Suppressor macrophage treated with lipopolysaccharide for 1 hour (primary cell): Measurements from ENCODE around the gene TMEM53.

Experiments used
- DNase-seq, 3 donors: peaks; one replicate each; pipeline ENCODE4 v3.0.0-alpha.2; 2020 to 2022

TMEM53 gene

DNA sequence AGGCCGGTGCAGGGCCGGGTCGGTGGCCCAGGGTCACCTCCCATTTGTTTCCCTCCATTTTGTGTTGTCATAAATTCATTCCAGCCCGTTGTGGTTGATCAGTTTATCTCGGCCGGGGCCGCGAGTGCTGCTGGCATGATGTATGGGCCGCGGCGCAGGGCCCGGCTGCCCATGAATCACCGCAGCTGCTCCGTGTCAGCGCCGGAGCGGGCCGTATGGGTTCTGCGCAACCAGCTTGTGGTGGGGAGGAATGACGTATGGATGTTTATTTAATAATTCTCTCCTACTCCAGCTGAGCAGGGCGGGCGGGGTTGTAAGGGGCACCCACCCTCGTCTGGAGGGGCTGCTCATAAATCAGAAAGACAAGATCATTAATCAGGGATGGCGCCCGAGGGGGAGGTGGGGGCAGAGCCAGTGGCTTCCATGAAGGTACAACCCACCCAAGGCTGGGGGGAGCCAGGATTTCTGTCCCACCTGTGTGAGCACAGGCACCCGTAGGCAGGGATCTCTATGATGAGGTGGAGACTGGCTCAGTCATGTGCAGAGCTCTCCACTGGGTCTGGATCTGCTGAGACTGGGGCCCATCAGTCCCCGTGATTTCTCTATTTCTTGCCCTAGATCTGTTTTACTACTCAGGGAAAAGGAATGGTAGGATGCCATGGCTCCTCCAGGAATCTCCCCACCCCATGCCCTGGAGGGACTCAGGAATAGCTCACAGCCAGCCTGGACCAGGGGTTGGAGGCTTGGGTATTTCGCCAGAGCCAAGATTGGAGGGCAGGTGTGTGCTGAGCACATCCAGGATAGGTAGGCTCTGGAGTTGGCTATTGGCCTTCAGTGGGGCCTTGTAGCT is 27.8 kb downstream of the TMEM53 start:
- no peak for DNase-seq

DNA sequence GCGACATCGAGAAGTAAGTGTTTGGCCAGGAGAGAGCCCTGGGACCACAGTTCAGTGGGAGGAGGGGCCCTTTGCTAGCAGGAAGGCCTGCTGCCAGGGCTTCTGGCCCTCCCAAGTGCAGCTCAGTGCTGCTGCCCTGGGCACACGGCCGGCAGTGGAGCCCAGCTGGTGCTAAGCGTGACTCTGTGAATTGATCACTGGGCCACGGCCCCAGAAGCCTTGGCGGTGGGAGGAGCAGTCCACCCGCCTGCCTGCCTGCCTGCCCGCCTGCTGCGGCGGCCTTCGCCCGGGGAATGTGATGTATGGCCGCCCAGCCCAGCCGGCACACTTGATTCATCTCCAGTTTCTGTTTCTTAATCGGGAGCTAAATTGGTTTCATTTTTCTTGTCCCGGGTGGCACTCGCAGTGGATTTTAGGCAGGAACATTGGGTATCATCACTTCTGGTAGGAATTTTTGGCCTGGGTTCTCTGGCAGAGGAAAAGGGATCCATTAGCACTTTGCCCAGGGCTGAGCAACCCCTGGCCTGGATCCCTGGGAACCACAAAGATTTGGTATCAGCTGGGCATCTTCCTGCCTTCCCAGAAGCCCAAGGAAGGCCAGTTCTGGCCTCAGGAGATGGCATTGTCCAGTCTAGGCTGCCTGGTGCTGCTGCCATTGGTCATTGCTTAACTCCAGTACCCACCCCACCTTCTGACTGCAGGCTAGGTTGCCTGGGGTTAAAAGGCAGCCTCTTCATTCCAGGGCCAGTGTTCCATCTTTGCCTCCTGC is 28.6 kb downstream of the TMEM53 start:
- DNase-seq: no peak

DNA sequence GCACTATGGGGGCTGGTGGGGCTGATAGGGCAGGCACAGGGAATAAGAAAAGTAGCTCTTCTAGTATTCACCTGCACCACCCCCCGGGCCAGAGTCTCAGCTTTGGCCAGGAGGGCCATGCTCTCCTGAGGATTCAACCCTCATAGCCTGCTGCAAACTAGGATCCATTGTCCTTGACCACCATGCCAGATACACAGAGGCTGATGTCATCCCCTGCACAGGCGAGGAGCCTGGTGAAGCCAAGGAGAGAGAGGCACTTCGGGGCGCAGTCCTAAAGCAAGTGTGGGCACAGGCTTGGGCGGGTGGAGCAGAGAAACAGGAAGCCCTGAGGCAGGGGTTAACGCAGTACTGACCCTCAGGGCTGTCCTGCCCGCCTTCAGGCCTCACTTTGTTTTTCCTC is 29.5 kb downstream of the TMEM53 start:
- no peak for DNase-seq

DNA sequence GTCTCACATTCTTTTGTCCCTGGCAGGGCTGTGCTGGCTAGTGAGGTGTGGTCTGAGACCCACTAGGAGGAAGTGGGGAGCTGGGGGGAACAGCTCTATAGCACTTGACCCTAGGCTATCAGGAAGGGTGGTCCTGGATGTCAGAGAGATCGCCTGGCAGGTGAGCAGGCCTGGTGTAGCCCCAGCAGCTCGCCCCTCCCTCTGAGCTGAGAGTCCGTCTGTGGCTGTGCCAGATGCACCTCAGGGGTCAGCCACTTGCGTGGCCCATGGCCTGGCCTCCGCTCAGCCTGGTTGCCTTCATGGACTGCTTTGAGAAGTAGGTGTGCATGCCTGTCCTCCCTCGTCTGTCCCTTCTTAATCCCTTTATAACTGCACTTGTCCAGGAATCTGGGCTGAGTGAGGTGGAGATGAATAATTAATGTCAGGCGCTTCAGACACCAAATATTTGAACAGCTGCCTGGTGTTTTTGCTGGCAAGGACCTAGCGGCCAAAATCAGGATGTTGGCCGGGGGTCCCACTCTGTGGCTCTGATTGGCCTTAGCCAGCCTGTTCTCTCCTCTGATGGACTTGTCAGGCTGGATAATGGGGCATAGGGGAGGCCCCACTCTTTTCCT is 30.5 kb downstream of the TMEM53 start:
- DNase-seq: no peak

DNA sequence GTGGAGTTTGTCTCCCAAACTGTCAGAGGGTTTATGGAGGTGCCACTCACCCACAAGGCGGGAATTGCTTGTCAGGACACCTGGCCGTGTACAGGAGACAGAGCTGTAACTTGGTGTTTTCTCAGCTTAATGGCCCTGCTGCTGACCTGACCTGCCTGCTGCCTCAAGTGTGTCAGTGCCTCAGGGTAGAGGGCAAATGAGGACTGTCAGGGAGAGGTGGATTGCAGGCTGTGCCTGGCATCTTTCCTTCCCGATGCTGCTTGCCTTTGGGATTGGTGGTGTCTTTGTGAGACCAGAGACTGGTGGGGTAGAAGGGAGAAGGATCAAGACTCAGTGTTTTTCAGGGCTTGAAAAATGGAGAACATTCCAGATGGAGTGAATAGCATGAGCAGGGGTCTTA is 31.4 kb downstream of the TMEM53 start:
- DNase-seq: no peak

DNA sequence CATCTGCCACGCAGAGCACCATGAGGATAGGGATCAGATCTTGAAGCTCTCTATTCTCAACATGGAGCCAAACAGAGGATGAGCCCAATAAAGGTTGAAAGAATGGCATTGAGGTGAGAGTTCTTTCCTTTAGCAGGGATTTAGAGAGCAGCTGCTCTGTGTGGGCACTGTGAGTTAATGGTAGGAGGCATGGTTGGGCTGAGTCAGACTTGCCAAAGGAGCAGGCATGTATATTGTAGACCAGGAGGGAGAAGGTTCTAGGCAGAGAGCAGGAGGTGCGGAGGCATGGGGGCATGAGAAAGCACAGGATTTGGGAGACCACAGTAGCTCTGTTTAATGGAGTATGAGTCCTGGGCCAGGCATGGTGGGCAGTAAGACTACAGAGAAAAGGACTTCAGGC is 32.0 kb downstream of the TMEM53 start:
- DNase-seq: no peak

DNA sequence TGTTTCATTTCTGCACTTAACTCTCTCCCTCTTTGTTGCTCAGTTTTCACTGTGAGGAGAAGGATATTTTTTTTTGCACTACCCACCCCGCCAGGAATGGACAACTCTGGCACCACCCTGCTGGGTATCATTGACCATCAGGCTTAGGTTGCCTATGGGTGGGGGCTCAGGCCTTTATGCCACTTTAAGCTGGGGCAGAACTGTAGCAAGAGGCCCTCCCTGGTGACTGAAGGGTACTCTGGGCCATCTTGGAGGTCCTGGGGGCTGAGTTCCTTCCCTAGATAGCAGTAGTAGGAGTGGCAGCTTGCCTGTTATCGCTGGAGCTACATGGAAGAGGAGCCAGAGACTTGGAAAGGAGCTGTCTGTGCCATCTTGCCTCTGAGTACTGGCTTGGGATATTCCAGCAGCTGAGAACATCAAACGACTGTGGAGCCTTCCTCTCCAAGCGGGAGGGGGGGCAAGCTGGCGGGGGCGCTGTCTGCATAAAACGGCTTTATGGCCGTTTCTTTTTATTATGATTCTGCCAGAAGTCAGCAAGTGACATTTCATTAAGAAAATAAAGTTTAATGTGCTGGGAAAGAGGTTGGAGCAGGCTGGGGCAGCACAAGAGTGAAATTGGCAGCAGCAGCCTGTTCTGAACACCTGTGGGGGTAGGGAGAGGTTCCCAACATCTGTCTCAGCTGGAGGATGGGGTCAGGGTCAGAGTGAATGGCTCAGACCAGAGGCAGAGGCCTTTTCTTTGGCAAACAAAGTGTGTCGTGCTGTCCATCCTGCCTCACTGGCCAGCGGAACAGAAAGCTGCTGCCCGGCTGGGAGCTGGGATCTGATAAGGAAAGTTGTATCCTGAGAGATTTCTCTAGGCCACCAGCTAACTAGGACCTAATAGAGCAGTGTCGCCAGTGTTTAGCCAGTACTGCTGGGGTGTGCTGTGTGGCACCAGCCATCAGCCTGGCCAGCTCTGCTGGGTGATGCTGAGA is 32.9 kb downstream of the TMEM53 start:
- DNase-seq: no peak

DNA sequence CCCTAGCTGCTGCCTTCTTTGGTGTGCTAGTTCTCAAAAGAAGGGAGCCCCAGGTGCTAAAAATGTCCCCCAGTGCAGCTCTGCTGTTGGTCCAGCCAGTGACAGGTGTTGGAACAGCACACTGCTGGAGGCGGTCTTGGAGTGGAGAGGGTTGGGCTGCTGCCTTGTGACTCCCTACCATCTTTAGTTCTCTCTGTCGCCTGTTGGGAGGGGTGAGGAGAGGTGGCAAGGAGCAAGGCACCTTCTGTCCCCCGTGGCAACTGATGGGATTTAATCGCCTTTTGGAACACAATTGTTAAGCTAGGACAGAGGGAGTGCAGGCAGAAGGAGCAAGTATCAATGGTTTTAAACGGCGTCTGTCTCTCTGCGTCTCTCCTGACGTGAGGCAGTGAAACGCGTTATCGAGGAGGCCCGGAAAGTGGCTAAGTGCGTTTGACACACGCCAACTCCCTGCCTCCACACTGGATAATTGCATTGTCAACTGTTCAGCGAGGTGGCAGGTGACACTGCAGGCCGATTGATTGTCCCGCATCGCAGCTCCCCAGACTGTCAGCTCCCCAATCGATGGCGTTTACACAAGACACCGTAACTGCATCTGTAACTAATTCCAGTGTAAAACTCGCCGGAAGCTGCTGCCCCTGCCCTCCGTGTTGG is 34.0 kb downstream of the TMEM53 start:
- no peak for DNase-seq

DNA sequence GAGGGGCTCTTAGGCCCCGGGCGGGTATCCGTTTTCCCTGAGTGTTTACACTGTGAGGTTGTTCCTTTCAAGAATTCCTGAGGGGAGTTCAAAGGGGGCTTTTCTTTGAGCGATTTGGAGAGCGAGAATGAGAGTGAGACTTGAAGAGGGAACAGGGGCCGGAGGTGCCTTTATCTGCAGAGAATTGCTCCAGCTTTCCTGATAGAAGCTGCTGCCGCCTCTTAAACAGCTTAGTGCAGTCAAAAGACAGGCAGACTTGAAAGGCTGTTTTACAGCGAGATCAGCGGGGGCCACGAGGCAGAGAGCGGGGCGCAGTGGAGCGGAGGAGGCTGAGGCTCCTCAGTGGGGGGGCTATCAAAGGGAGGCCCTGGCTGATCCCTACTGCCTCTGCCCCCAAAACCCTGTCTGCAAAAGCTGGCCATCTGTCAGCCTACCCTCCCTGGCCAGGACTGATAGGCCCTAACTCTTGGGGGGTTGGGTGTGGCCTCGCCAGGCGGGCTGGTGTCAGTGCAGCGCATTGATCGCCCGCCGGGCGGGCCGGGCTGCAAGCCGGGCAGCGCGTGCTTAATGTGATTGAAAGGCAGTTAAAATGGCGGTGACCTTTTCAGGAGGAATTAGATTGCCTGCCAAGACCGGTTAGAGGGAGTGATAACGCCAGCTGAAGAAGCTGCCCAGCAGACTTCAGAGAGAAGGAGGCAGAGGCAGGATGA is 36.4 kb downstream of the TMEM53 start:
- DNase-seq: no peak

DNA sequence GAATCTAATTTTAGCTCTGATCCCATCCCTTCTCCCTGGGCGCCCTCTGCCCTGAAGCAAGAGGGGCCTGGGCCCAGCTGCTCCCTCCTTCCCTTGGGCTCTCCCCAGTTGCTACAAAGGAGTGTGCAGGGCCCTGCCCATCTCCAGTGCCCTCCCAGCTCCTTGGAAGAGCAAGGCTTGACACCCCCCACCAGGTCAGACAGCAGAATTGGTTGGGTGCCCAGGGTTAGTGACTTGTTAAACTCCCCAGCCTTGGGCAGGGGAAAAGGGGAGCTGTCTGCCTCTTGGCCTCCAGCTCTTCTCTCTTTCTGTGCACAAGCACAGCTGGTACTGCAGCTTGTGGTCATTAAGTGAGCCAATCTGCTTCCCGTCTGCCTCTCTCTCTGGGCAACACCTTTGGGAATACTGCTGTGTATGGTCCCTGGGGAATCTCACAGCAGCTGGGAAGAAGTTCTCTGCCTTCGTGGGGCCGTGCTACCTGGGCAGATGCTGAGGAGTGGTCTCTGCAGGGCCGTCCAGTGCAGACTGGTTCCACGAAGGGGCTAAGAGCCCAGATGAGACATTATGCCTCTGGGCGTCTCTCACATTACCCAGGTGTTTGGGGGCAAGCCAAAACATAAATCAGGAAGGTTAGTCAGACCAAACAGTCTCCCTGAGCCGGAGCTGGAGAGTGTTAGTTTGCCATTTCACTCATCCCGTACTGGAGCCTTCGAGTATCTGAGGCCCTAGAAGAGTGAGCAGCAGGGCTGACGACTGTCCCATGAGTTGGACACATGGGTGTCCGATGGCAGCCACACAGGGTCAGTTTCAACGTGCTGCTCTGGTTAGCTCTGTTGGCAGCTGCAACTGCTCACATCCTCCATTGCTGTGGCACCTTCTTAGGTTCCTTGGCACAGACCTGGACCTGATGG is 37.3 kb downstream of the TMEM53 start:
- DNase-seq: no peak

DNA sequence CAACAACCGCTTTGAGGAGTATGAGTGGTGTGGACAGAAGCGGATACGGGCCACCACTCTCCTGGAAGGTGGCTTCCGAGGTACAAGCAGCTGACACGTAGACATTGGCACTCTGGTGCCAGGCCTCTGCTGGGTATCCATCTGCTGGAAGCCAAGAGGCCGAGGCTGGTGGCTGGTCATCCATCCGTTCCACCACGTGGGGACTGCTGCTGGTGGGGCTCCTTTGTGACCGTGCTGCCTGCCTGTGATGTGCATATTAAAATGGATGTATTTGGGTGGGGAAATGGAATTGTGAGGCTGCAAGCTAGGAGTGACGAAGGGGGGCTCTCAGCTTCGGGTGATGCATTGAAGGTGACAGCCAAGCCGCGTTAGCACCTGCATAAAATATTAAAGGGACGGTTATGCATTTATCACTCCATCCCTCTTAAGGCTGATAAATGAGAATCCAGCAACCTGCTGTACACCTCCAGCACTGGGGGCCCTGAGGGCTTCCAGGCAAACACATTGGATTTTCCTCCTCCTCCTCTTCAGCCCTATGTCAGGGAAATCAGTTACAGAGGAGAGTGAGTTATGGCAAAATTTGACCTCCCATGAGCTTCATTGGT is 38.1 kb downstream of the TMEM53 start:
- no peak for DNase-seq

DNA sequence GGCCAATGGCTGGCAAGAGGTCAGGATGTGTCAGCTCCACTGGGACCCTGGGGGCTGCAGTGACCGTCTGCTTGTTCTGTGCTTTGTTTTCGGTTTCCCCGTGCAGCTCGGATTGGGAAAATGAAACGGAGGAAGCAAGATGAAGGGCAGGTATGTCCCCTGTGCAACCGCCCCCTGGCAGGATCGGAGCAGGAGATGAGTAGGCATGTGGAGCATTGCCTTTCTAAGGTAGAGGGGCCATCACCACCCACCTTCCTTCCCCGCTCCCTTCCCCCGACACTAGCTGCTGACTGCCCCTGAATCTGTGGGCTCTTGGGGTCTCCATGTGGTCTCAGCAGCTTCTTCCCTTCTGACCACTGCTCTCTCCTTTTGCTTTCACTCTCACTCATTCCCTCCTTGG is 38.8 kb downstream of the TMEM53 start:
- DNase-seq: no peak

DNA sequence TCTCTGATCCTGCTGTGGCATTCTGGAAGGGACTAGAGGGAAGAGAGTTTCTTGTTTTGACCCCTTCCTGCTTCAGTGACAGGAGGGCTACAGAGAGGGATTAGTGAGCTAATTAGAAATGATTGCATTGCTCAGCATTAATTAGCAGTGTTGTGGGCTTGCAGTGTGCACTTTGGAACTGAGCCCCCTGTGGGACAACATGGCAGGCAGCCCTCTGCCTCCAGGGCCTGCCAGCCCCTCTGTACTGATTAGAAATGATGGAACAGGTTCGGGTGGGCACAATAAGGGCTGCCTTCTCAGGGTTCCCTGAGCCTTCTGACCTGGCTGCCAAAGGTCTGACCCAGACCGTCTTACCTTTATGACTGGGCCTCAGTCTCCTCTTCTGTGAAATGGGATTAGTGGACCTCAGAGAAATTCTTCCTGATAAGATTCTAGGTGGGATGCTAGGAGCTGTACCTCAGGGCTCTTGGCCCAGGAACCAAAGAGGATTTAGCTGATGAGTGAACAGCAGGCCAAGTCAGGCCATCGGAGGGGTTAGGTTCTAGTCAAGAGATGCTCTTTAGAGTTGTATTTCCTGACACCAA is 39.6 kb downstream of the TMEM53 start:
- no peak for DNase-seq

DNA sequence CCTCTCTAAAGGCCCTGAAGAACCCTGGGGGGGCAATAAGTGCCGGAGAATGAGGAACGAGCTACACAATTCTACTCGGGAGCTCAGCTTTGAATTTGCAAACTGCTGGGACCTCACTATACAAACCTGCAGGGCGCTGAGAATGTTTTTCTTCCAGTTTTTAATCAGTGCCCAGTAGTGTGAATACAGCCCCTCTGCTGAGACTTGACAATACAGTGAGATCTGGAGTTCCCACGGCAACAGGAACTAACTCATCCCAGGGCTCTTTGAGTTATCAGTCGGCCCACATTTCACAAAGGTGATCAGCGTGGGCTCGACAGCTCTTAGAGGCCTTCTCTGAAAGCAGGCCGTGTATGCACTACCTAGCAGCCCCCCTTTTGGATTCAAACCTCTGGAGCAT is 41.7 kb downstream of the TMEM53 start:
- DNase-seq: peak in 2 of 3 donors; percentile 18 to 21

DNA sequence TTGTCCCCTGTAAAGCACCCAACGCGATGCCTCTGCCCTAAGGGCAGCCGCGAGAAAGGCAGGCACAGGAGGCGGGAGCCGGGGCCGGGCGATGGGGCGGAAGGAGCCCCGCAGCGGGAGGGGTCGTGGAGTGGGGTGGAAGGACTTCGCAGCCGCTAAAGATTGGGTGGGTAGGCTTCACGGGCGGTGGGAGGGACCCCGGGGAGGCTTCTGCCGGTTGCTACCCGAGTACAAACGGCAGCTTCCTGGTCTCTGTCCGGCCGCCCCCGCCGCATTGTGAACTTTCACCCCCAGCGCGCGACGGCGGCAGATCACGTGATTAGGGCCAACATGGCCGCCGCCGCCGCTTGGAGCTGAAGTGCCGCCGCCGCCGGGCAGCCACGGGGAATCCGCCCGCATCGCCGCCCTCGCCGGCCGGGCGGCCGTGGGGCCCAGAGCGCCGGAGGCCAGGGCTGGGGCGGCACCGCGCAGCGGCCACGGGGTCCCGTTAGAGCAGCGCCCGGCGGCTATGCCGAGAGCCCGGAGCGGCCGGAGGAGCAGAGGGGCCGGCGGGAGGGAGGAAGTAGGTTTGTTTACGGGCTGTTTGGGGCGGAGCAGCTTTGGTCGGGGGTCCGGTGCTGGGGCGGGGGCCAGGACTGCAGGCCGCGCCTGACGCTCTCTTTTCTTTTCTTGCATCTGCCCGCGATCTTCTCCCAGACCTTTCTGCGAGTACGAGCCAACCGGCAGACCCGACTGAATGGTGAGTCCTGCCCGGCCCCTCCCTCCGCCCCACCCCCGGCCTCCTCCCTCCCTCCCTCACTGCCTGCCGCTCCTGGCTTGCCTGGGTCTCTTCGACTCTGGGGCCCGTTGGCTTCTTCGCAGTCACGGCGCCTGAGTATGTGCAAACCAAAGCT is 42.4 kb downstream of the TMEM53 start:
- DNase-seq: peak; percentile 90 to 96 (median 96)

DNA sequence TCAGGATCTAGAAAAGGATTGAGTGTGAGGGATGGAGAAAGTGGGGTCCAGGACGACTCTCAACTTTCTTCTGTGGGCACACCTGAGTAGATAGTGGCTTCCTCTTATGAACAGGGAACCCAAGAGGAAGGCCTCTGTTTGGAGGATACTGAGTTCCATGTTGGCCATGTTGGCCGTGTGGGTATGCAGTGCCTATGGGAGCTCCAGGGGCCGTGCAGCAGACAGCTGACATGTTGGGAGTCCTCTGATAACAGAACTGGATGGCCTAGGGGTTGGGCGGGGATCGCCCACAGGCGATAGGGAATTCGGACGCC is 43.0 kb downstream of the TMEM53 start:
- no peak for DNase-seq

DNA sequence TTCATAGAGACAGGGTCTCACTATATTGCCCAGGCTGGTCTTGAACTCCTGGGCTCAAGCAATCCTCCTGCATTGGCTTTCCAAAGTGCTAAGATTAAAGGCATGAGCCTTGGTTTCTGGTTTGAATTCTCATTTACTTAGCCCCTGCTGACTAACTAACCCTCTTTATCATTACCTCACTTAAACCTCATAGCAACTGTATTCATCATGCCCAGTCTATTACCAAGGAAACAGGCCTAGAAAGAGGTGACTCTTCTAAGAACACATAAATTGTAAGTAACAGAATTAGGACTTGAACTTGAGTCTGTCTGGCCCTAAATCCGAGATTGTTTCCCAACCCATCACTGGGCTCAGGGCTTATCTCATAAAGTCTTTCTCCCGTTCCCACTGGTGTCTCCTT is 44.2 kb downstream of the TMEM53 start:
- DNase-seq: no peak

DNA sequence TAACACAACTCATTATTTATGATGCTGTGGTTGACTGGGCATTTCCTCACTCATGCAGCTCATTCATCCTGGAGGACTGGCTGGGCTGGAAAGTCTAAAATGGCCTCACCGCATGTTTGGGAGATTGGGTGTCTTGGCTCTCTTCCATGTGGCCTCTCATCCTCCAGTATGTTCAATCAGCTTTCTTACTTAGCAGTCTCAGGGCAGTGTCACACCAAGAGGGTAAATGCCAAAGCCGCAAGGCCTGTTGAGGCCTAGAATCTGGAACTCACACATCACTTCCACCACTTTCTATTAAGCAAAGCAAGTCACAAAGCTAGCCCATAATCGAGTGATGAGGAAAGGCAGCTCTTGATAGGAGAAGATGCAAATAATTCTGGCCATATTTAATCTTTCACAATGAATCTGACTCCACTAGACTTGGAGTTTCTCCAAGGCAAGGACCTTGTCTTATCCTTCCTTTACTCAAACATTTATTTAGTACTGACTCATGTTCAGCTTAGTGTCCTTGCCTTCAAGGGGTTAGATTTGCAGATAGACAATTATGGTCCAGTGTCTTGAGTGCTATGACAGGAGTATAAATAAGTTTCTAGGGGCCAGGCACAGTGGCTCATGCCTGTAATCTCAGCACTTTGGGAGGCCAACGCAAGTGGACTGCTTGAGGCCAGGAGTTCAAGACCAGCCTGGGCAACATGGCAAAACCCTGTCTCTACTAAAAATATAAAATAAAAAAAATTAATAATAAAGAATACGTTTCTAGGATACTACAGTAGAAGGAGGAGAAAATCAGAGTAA is 45.1 kb downstream of the TMEM53 start:
- DNase-seq: no peak
